Prostate gland (tissue), 2 donors: ENCODE data around the gene ALDH18A1. TPM values are rescaled to one million over a fixed set of nuclear protein-coding genes. Genes with fewer than 3 reads are reported as not detected.

Experiments used
- DNase-seq: peaks from one replicate; pipeline ENCODE4 v3.0.0-alpha.2; 2019; ENCODE audit warnings: low spot score
- H3K27ac ChIP-seq, 2 donors: fragments of 200-600 bp; sonication (generic); 2 replicates each; pipeline ENCODE4 v1.5.1; 2017 to 2019
- H3K27me3 ChIP-seq: fragments of 200-600 bp; sonication (generic); replicated peaks from 2 replicates; pipeline ENCODE4 v1.5.1; 2019; ENCODE audit not compliant: insufficient read depth
- H3K36me3 ChIP-seq, 2 donors: fragments of 200-600 bp; sonication (generic); 1 replicate in 1 of 2; 2 replicates in 1 of 2; pipeline versions ENCODE4 v1.5.1 to v1.8.1; 2017 to 2019
- H3K4me1 ChIP-seq: fragments of 200-600 bp; sonication (generic); replicated peaks from 2 replicates; pipeline ENCODE4 v1.5.1; 2019
- H3K4me3 ChIP-seq, 2 donors: fragments of 200-600 bp; sonication (generic); 2 replicates each; pipeline ENCODE4 v1.5.1; 2017 to 2019
- H3K9me3 ChIP-seq: fragments of 200-600 bp; sonication (generic); 2 replicates; pipeline ENCODE4 v1.5.1; 2017
- POLR2A ChIP-seq: fragments of 450-650 bp; IDR thresholded peaks from one replicate; pipeline ENCODE4 v1.6.1; 2016; ENCODE audit warnings: antibody characterized with exemption, mild to moderate bottlenecking
- POLR2AphosphoS5 ChIP-seq: sonication (generic); formaldehyde crosslinking; IDR thresholded peaks from one replicate; pipeline ENCODE4 v1.6.1; 2017; ENCODE audit warnings: antibody characterized with exemption
- WGBS: methylation state at CpG from one replicate; pipeline ENCODE4 v1.1.5; 2018; 5-methylcytosine and 5-hydroxymethylcytosine counted together
- intact Hi-C: fragments of 100-400 bp; cut with DNase I; formaldehyde crosslinking; loops from one replicate; pipeline ENCODE4 v1.14.2; 2022
- total RNA-seq, 2 donors: library from RNA; depleted of rRNA; stranded (reverse); fragments of >200 nt; gene quantifications; one replicate each; pipeline ENCODE4 v1.1.0, GENCODE V29; 2016
- TF ChIP-seq, protein P1 (sequence below), 4 experiments: fragments of 200-600 bp in 2 of 4; fragments of 450-650 bp in 2 of 4; sonication (generic) in 2 of 4; IDR thresholded peaks; 1 replicate in 3 of 4; 2 replicates in 1 of 4; pipeline ENCODE4 v1.5.1; 2016 to 2019; ENCODE audit warnings: antibody characterized with exemption in 4 of 4, mild to moderate bottlenecking in 2 of 4, moderate library complexity in 2 of 4

ALDH18A1 gene
- total RNA-seq, 2 donors from 2014 or later = 33.7 to 55.1 TPM

GRCh38 chr10:95574649-95575365 lies 81.7 kb downstream of the ALDH18A1 start:
- Histone ChIP-seq H3K27ac (no peak overlapping the region), H3K9me3 (no peaks in the 10 kb centered on the region), H3K36me3 (no peaks in the 10 kb centered on the region), H3K4me1 (no peaks in the 10 kb centered on the region), H3K4me3 (no peak overlapping the region), H3K27me3 (no peaks in the 10 kb centered on the region)
- intact Hi-C loops = no loop called here
- TF ChIP-seq POLR2AphosphoS5 = no peak
- no peak for TF ChIP-seq POLR2A
- TF ChIP-seq, protein P1, sequence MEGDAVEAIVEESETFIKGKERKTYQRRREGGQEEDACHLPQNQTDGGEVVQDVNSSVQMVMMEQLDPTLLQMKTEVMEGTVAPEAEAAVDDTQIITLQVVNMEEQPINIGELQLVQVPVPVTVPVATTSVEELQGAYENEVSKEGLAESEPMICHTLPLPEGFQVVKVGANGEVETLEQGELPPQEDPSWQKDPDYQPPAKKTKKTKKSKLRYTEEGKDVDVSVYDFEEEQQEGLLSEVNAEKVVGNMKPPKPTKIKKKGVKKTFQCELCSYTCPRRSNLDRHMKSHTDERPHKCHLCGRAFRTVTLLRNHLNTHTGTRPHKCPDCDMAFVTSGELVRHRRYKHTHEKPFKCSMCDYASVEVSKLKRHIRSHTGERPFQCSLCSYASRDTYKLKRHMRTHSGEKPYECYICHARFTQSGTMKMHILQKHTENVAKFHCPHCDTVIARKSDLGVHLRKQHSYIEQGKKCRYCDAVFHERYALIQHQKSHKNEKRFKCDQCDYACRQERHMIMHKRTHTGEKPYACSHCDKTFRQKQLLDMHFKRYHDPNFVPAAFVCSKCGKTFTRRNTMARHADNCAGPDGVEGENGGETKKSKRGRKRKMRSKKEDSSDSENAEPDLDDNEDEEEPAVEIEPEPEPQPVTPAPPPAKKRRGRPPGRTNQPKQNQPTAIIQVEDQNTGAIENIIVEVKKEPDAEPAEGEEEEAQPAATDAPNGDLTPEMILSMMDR (IDR thresholded peaks at IDR 0.05) = no peak
- WGBS = 79% methylated on average over 11 of the region's 11 CpGs
- DNase-seq = no peak

DNA sequence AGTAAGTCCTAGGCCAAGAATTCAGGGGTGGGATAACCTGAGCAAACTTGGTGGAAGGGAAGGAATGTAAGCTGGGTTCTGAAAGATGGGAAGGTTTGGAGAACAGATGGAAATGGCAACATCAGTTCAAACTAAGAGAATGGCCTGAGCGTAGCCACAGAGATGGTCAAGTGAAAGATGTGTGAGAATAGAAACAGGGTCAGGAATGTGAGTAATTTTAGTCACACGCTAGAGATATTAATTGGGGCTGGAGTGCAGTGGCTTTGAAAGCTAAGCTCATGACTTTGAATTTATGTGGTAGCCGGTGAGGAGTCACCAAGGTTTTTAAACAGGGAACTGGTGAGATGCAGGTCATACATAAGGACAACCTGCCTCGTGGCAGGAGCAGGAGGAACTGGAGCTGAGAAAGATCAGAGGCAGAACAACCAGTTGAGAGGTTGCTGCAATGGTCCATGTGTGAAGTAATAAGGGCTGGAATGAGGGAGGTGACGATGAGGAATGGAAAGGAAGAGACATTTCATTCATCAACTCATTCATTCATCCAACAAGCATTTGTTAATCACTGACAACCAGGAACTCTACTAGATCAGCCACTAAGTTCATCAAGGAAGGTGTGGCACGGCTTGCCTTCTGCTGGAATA lies 82.4 kb downstream of the ALDH18A1 start:
- H3K27me3 ChIP-seq = no peaks in the 10 kb centered on the region
- H3K9me3 ChIP-seq = no peaks in the 10 kb centered on the region
- TF ChIP-seq, protein P1 (IDR thresholded peaks at IDR 0.05) = no peak
- TF ChIP-seq POLR2AphosphoS5 (no peak), POLR2A (no peak)
- DNase-seq = no peak
- intact Hi-C loops = no loop called here
- H3K36me3 ChIP-seq = no peaks in the 10 kb centered on the region
- WGBS = 90% methylated on average over 6 of the region's 6 CpGs
- H3K4me3 ChIP-seq = no peak overlapping the region
- no peaks in the 10 kb centered on the region for H3K4me1 ChIP-seq
- H3K27ac ChIP-seq = no peak overlapping the region

DNA sequence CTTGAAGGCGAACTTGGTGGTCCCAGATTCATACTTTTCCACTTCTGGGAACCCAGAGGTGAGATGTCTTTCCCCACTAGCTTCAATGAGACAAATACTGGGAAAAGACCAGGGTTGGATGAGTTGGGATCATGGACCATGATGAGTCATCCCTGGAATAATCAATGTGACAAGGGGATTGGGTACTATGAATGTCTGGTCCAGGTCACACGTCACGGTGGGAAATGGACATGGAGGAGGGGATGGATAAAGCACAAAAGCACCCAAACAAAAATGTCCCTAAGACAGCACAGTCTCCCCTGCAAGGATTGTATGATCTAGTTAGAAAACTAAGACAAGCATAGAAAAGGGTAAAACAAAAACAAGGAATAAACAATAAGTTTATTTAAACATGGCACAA lies 83.0 kb downstream of the ALDH18A1 start:
- WGBS = 89% methylated on average over 3 of the region's 3 CpGs
- no peaks in the 10 kb centered on the region for H3K36me3 ChIP-seq
- no peak for TF ChIP-seq POLR2A
- TF ChIP-seq, protein P1 (IDR thresholded peaks at IDR 0.05) = no peak
- no peak for TF ChIP-seq POLR2AphosphoS5
- no peaks in the 10 kb centered on the region for H3K4me1 ChIP-seq
- H3K4me3 ChIP-seq = no peak overlapping the region
- no peak overlapping the region for H3K27ac ChIP-seq
- no peaks in the 10 kb centered on the region for H3K27me3 ChIP-seq
- H3K9me3 ChIP-seq = no peaks in the 10 kb centered on the region
- intact Hi-C loops = no loop called here
- DNase-seq = no peak

DNA sequence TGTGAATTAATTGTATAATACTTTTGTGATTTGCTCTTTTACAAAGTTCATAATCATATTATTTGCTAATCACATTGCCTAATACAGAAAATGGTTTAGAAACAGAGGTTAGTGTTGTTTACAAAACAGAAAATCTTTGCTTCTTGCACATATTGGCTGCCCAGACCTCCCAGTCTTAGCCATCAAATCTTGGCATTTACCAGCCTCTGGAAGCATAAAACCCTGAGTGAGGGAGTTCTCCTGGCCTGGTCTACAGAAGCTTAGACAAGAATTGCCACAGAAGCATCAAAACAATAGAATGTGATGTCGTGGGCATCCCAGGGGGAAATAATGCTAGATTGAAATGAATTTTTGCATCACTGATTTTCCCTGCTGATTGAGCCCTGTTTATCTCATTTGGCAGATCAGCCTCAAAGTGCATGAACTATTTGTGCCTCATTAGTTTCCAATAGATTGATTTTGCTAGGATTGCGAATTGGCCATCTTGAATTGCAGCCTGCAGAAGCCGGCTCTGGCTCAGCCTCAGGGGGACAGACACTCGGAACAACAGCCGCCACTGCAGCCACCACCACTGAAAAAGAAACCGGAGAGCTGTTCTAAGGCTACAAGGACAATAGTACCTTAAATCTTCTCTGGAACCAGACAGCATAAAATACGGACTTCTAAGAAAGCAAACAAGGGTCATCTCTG lies 84.2 kb downstream of the ALDH18A1 start:
- no peak overlapping the region for H3K4me3 ChIP-seq
- intact Hi-C loops = no loop called here

More for the DNA sequence above, 84.2 kb downstream of the ALDH18A1 start:
- H3K36me3 ChIP-seq = no peaks in the 10 kb centered on the region
- H3K27me3 ChIP-seq = no peaks in the 10 kb centered on the region
- TF ChIP-seq POLR2A (no peak), POLR2AphosphoS5 (no peak)
- TF ChIP-seq, protein P1 (IDR thresholded peaks at IDR 0.05) = no peak
- no peak for DNase-seq
- no peak overlapping the region for H3K27ac ChIP-seq
- H3K4me1 ChIP-seq = no peaks in the 10 kb centered on the region
- WGBS = 42% methylated on average over 7 of the region's 7 CpGs
- no peaks in the 10 kb centered on the region for H3K9me3 ChIP-seq
